Peyer's patch (tissue), 4 donors: ENCODE measurements around the gene MFSD6L. TPM values are rescaled to one million over a fixed set of nuclear protein-coding genes. Genes with fewer than 3 reads are reported as not detected.

Source experiments
- DNase-seq, 3 donors: peaks; one replicate each; pipeline ENCODE4 v3.0.0-alpha.2; 2017 to 2019
- H3K27ac ChIP-seq, 4 donors: fragments of 200-600 bp; sonication (generic); one replicate each; pipeline ENCODE4 v1.5.1; 2016 to 2019
- H3K27me3 ChIP-seq, 2 donors: fragments of 200-600 bp; sonication (generic); one replicate each; pipeline ENCODE4 v1.5.1; 2019
- H3K36me3 ChIP-seq, 3 donors: fragments of 200-600 bp; sonication (generic); one replicate each; pipeline ENCODE4 v1.5.1; 2016 to 2019
- H3K4me1 ChIP-seq, 4 donors: fragments of 200-600 bp; sonication (generic); one replicate each; pipeline ENCODE4 v1.5.1; 2016 to 2019
- H3K4me3 ChIP-seq, 4 donors: fragments of 200-600 bp; sonication (generic); 1 replicate in 3 of 4; 2 replicates in 1 of 4; pipeline ENCODE4 v1.5.1; 2016 to 2019; ENCODE audit warnings: mild to moderate bottlenecking in 1 of 4
- H3K9me3 ChIP-seq, 4 donors: fragments of 200-600 bp; sonication (generic); one replicate each; pipeline ENCODE4 v1.5.1; 2016 to 2019; ENCODE audit warnings: mild to moderate bottlenecking in 1 of 4
- CTCF ChIP-seq, 6 experiments: fragments of 450-650 bp in 4 of 6; fragments of 200-600 bp in 2 of 6; sonication (generic) in 1 of 6; IDR thresholded peaks; one replicate each; pipeline ENCODE4 v1.5.1; 2017 to 2019; ENCODE audit warnings: antibody characterized with exemption in 6 of 6, mild to moderate bottlenecking in 3 of 6, moderate library complexity in 1 of 6
- POLR2A ChIP-seq, 2 donors: fragments of 450-650 bp; IDR thresholded peaks; one replicate each; pipeline ENCODE4 v1.5.1; 2017; ENCODE audit warnings: antibody characterized with exemption in 2 of 2, mild to moderate bottlenecking in 2 of 2, moderate library complexity in 2 of 2
- total RNA-seq, 4 donors: library from RNA; depleted of rRNA; stranded (reverse); fragments of >200 nt; gene quantifications; one replicate each; pipeline ENCODE4 v1.1.0, GENCODE V29; 2016

MFSD6L gene
- total RNA-seq, 4 donors from 2014 or later: 1.2 to 3.2 (median 1.6) TPM; not detected in 1

- TF ChIP-seq POLR2A (IDR thresholded peaks at IDR 0.05) (no peak), CTCF (IDR thresholded peaks at IDR 0.05) (no peak)
- no peaks in the 10 kb centered on the region for H3K4me1 ChIP-seq
Observed at GRCh38 chr17:8793649-8794048, 5.5 kb downstream of the MFSD6L start.

GRCh38 chr17:8792646-8793045 lies 6.5 kb downstream of the MFSD6L start:
- Histone ChIP-seq H3K36me3 (no peaks in the 10 kb centered on the region), H3K9me3 (no peaks in the 10 kb centered on the region), H3K27ac (no peak overlapping the region), H3K4me1 (no peaks in the 10 kb centered on the region), H3K4me3 (no peak overlapping the region), H3K27me3 (no peaks in the 10 kb centered on the region)
- TF ChIP-seq CTCF (IDR thresholded peaks at IDR 0.05) (no peak), POLR2A (IDR thresholded peaks at IDR 0.05) (no peak)
- DNase-seq: no peak

More at GRCh38 chr17:8793649-8794048, 5.5 kb downstream of the MFSD6L start:
- Histone ChIP-seq H3K27ac (no peak overlapping the region), H3K9me3 (no peaks in the 10 kb centered on the region), H3K27me3 (no peaks in the 10 kb centered on the region), H3K4me3 (no peak overlapping the region), H3K36me3 (no peaks in the 10 kb centered on the region)
- no peak for DNase-seq

GRCh38 chr17:8791910-8792270 lies 7.3 kb downstream of the MFSD6L start:
- H3K4me1 ChIP-seq: no peaks in the 10 kb centered on the region
- TF ChIP-seq CTCF (IDR thresholded peaks at IDR 0.05): no peak
- no peak for TF ChIP-seq POLR2A (IDR thresholded peaks at IDR 0.05)
- H3K27me3 ChIP-seq: no peaks in the 10 kb centered on the region
- H3K4me3 ChIP-seq: no peak overlapping the region
- no peak for DNase-seq
- no peaks in the 10 kb centered on the region for H3K9me3 ChIP-seq
- no peaks in the 10 kb centered on the region for H3K36me3 ChIP-seq
- H3K27ac ChIP-seq: no peak overlapping the region

- TF ChIP-seq POLR2A (IDR thresholded peaks at IDR 0.05) (no peak), CTCF (IDR thresholded peaks at IDR 0.05) (no peak)
Observed at GRCh38 chr17:8791248-8791909, 7.8 kb downstream of the MFSD6L start.

GRCh38 chr17:8789743-8790142 lies 9.4 kb downstream of the MFSD6L start:
- no peak overlapping the region for H3K4me3 ChIP-seq
- no peak for TF ChIP-seq CTCF (IDR thresholded peaks at IDR 0.05)
- TF ChIP-seq POLR2A (IDR thresholded peaks at IDR 0.05): no peak
- peaks cover 0 to 5% (median 0%) of the 10 kb centered on the region in 4 donors for H3K4me1 ChIP-seq
- no peaks in the 10 kb centered on the region for H3K36me3 ChIP-seq
- no peaks in the 10 kb centered on the region for H3K9me3 ChIP-seq
- no peak for DNase-seq
- no peak overlapping the region for H3K27ac ChIP-seq
- no peaks in the 10 kb centered on the region for H3K27me3 ChIP-seq

More at GRCh38 chr17:8791248-8791909, 7.8 kb downstream of the MFSD6L start:
- Histone ChIP-seq H3K27ac (no peak overlapping the region), H3K36me3 (no peaks in the 10 kb centered on the region), H3K4me1 (no peaks in the 10 kb centered on the region), H3K9me3 (no peaks in the 10 kb centered on the region), H3K4me3 (no peak overlapping the region), H3K27me3 (no peaks in the 10 kb centered on the region)
- no peak for DNase-seq
